Body of pancreas (tissue), 4 donors: ENCODE results near the gene PTPRT. TPM values are rescaled to one million over a fixed set of nuclear protein-coding genes. Genes with fewer than 3 reads are reported as not detected.
A peak's percentile ranks its signal among the peaks of the same experiment; 100 is the strongest.

Experiments used
- ATAC-seq: fragments of 150-250 bp; one replicate; pipeline ENCODE4 v1.9.1; 2016
- DNase-seq, 4 donors: peaks; one replicate each; pipeline ENCODE4 v3.0.0-alpha.2; 2019
- H3K27ac ChIP-seq, 4 donors: fragments of 200-600 bp; sonication (generic); 1 replicate in 3 of 4; 2 replicates in 1 of 4; pipeline versions ENCODE4 v1.5.1 to v1.6.1; 2016 to 2019; ENCODE audit warnings: mild to moderate bottlenecking in 1 of 4, mixed read lengths in 1 of 4, moderate library complexity in 1 of 4
- H3K27me3 ChIP-seq, 2 donors: fragments of 200-600 bp; sonication (generic); one replicate each; pipeline ENCODE4 v1.6.0; 2016; ENCODE audit warnings: mild to moderate bottlenecking in 1 of 2
- H3K36me3 ChIP-seq, 2 donors: fragments of 200-600 bp; sonication (generic); replicated peaks in 1 of 2; 2 replicates each; pipeline ENCODE4 v1.5.1; 2016; ENCODE audit warnings: low read depth in 2 of 2; ENCODE audit not compliant: insufficient read depth in 1 of 2
- H3K4me1 ChIP-seq: fragments of 200-600 bp; sonication (generic); one replicate; pipeline ENCODE4 v1.6.0; 2016
- H3K4me3 ChIP-seq, 2 donors: fragments of 200-600 bp; sonication (generic); 1 replicate in 1 of 2; 2 replicates in 1 of 2; pipeline ENCODE4 v1.5.1; 2016 to 2019
- H3K9me3 ChIP-seq, 3 donors: fragments of 200-600 bp; sonication (generic); 1 replicate in 2 of 3; 2 replicates in 1 of 3; pipeline ENCODE4 v1.5.1; 2016
- CTCF ChIP-seq, 7 experiments: fragments of 450-650 bp in 4 of 7; fragments of 200-600 bp in 3 of 7; sonication (generic) in 3 of 7; IDR thresholded peaks; one replicate each; pipeline ENCODE4 v1.5.1; 2016 to 2019; ENCODE audit warnings: antibody characterized with exemption in 7 of 7
- POLR2A ChIP-seq, 3 donors: fragments of 450-650 bp; IDR thresholded peaks; one replicate each; pipeline ENCODE4 v1.6.1; 2016; ENCODE audit warnings: antibody characterized with exemption in 3 of 3, mild to moderate bottlenecking in 2 of 3
- WGBS, 2 donors: methylation state at CpG; one replicate each; pipeline ENCODE4 v1.1.5; 2017; 5-methylcytosine and 5-hydroxymethylcytosine counted together
- intact Hi-C: fragments of 100-400 bp; cut with DNase I; formaldehyde crosslinking; loops from one replicate; pipeline ENCODE4 v1.15.1; 2023
- total RNA-seq, 2 donors: library from RNA; depleted of rRNA; stranded (reverse); fragments of >200 nt; gene quantifications; one replicate each; pipeline ENCODE4 v1.1.0, GENCODE V29; 2016

Gene PTPRT
- total RNA-seq, 2 donors from 2014 or later, result 0.33 to 1.0 TPM

DNA sequence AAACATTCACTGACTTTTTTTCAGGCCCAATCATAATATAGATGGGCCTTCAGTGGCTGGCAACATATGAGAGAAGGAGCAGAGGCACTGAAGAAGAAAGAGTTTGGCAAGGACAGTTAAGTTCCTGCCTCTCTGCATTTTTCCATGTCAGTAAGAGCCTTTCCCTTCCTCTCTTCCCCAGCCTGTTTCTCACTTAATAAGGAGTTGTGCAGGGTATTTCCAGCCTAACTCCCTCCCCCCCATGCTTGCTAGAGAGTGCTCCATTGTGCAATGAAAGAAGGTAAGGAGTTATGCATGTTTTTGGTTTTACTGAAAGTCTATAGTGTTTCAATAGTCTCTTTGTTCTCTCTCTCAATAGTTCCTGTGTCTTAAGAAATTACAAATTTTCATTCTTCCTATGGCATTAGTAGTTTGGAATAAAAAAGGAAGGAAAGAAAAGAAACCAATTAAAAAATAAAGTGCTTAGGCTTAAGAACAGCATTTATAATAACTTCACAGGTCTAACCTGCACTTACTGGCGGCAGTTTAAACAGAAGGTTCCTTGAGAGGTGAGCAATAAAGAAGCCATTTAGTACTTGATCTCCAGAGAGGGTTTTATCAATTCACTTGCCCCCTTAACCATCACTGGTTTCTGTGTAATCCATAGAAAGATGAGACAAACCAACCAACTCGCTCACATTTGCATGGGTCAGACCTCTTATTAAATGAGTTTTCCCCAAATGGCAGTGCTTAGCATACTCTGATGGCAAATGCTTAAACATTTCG lies 251.1 kb downstream of the PTPRT start:
- Histone ChIP-seq H3K27ac (no peak overlapping the region), H3K36me3 (no peaks in the 10 kb centered on the region), H3K27me3 (no peaks in the 10 kb centered on the region), H3K4me3 (no peak overlapping the region), H3K4me1 (no peaks in the 10 kb centered on the region), H3K9me3 (no peaks in the 10 kb centered on the region)
- ATAC-seq, result no peak
- no peak for DNase-seq
- intact Hi-C loops, result no loop called here
- TF ChIP-seq POLR2A (IDR thresholded peaks at IDR 0.05) (no peak), CTCF (IDR thresholded peaks at IDR 0.05) (no peak)
- 63 to 82% methylated on average over 3 of the region's 3 CpGs for WGBS, 2 donors

GRCh38 chr20:42936482-42936881 lies 253.2 kb downstream of the PTPRT start:
- Histone ChIP-seq H3K4me1 (no peaks in the 10 kb centered on the region), H3K9me3 (no peaks in the 10 kb centered on the region), H3K27ac (no peak overlapping the region), H3K4me3 (no peak overlapping the region), H3K27me3 (no peaks in the 10 kb centered on the region), H3K36me3 (no peaks in the 10 kb centered on the region)
- TF ChIP-seq POLR2A (IDR thresholded peaks at IDR 0.05), result no peak
- TF ChIP-seq CTCF (IDR thresholded peaks at IDR 0.05), result no peak
- intact Hi-C loops, result no loop called here
- no peak for DNase-seq
- no peak for ATAC-seq
- 78 to 88% methylated on average over 3 of the region's 3 CpGs for WGBS, 2 donors

DNA sequence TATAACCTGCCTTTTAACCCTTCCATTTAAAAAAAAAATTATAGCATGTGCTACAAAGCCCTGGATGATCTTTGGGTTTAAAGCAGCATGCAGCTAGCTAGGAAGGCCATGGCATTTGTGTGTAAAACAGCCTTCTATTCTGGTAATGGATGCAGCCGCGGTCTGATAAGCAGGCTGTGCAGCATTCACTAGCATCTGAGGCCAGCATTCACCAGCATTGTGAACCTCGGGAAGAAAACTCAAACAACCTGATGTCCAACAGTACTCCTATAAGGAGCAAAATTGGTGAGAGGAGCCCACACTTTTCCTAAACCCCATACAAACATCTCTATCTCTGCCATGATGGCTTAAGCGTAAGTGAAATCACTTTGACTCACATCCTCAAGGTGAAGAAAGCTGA lies 265.5 kb downstream of the PTPRT start:
- Histone ChIP-seq H3K9me3 (no peaks in the 10 kb centered on the region), H3K36me3 (no peaks in the 10 kb centered on the region), H3K4me1 (no peaks in the 10 kb centered on the region), H3K4me3 (no peak overlapping the region), H3K27me3 (no peaks in the 10 kb centered on the region), H3K27ac (no peak overlapping the region)
- intact Hi-C loops, result no loop called here
- TF ChIP-seq POLR2A (IDR thresholded peaks at IDR 0.05) (no peak), CTCF (IDR thresholded peaks at IDR 0.05) (no peak)
- ATAC-seq, result no peak
- WGBS, 2 donors, result 61 to 75% methylated on average over 4 of the region's 4 CpGs
- DNase-seq, result no peak

- no peak overlapping the region for H3K4me3 ChIP-seq
- no peaks in the 10 kb centered on the region for H3K4me1 ChIP-seq
- no peaks in the 10 kb centered on the region for H3K9me3 ChIP-seq
- H3K27me3 ChIP-seq, result no peaks in the 10 kb centered on the region
- TF ChIP-seq POLR2A (IDR thresholded peaks at IDR 0.05) (no peak), CTCF (IDR thresholded peaks at IDR 0.05) (no peak)
- 71 to 79% methylated on average over 7 of the region's 7 CpGs for WGBS, 2 donors
- H3K27ac ChIP-seq, result no peak overlapping the region
- no peaks in the 10 kb centered on the region for H3K36me3 ChIP-seq
- intact Hi-C loops, result no loop called here
- ATAC-seq (no peak), DNase-seq (peak in 3 of 4 donors; percentile 16 to 39 (median 32))
Observed at GRCh38 chr20:42923348-42923918, 266.3 kb downstream of the PTPRT start.

DNA sequence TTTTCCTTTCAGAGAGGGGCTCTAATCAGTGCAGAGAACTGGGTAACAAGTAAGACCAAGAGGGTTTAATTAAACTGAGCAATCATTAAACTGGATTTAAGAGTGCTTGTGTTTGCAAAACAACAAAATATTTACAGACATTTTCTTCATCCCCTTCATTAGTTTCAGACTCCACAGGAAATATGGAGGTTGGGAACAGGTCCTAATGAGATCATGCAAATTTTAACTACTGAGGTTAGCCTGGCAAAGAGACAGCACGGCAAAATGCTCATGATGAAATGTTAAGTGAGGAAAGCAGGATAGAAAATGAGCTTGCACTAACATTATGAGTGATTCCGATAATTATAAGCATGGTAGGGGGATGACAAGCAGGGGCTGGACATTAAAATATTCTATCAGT lies 268.9 kb downstream of the PTPRT start:
- Histone ChIP-seq H3K4me1 (no peaks in the 10 kb centered on the region), H3K4me3 (no peak overlapping the region), H3K27ac (no peak overlapping the region), H3K36me3 (no peaks in the 10 kb centered on the region), H3K27me3 (no peaks in the 10 kb centered on the region), H3K9me3 (no peaks in the 10 kb centered on the region)
- intact Hi-C loops, result no loop called here
- DNase-seq (no peak), ATAC-seq (no peak)
- TF ChIP-seq CTCF (IDR thresholded peaks at IDR 0.05) (no peak), POLR2A (IDR thresholded peaks at IDR 0.05) (no peak)
- WGBS, 2 donors, result 74 to 77% methylated on average over 2 of the region's 2 CpGs
